CD4-positive, alpha-beta T cell treated with Interleukin-6 at 100 ng/mL for 8 hours (primary cell): ENCODE measurements around the gene SENP8.
A peak's percentile ranks its signal among the peaks of the same experiment; 100 is the strongest.
"Not testable (repeated sequence)": the region's sequence is repeated elsewhere in the genome, so short reads cannot be mapped to it uniquely, and the experiment has no call there.

Source experiments
- DNase-seq: peaks from one replicate; pipeline ENCODE4 v3.0.0-alpha.2; 2020; ENCODE audit warnings: mixed read lengths, low spot score

Gene SENP8

DNA sequence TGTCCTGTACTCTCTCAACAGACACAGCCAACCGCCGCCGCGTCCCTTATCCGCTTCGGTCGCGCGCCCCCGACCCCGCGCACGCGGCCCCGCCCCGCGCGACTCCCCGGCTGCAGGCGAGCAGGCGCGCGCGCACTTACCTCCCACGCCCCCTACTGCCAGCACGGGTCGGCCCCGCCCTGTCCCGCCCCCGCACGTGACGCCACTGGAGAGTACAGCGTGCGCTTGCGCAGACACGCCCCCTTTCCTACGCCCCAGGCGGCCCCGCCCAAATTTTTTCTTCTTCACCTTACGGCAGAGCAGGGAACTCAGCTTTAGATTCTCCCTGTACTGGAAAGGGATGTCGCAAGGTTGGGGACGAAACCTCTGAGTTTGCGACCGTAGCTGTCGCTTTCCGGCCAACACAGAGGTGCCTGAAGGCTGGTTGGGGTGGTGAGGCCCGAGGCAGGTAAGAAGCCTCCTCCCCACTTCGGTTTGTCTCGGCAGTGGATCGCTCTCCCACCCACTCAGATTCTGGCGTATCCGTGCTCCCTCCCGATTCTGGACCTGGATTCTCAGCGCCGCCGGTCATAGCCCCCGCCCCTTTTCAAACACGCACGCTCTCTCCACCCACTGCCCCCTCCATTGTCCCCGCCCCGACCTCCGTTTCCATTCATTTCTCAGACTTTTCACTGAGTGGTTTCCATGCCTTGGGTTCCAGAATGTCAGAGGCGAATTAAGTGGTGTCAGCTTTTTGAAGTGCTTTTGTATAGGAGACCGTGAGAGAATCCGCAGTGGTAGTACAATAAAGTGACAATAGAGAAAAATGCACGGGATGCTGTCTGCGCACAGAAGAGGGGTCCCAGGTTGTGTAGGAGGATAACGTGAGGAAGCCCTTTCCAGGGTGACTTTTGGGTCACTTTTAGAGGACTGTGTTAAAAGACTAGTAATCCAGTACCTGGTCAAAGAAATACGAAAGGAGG lies at the start of gene SENP8, which contains the start of gene MYO9A:
TSS of gene SENP8 (plus strand) at position 387 of the 962 bp plus-strand sequence. CDS start 21,221 bp downstream, outside the sequence.
TSS of gene MYO9A (minus strand) at position 134 of the 962 bp plus-strand sequence. CDS start 71,587 bp downstream, outside the sequence.
- DNase-seq = peak; percentile 98

GRCh38 chr15:72068856-72069255 lies 49.3 kb upstream of the SENP8 start:
- no peak for DNase-seq

DNA sequence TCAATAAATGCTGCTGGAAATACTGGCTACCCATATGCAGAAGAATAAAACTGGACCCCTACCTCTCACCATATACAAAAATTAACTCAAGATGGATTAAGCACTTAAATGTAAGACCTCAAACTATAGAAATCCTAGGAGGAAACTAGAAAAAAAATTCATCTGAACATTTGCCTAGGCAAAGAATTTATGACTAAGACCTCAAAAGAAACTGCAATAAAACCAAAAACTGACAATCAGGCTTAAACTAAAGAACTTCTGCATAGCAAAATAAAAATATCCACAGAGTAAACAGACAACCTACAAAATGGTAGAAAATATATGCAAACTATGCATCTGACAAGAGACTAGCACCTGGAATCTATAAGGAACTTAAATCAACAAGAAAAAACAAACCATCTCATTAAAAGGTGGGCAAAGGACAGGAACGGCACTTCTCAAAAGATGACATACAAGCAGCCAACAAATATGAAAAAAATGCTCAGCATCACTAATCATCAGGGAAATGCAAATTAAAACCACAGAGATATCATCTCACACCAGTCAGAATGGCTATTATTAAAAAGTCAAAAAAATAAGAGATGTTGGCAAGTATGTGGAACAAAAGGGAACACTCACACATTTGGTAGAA lies 47.3 kb upstream of the SENP8 start:
- DNase-seq = no peak

- not testable (repeated sequence) for DNase-seq
Measured at GRCh38 chr15:72071448-72071825, 46.8 kb upstream of the SENP8 start.

GRCh38 chr15:72074335-72075060 lies 43.7 kb upstream of the SENP8 start:
- no peak for DNase-seq

DNA sequence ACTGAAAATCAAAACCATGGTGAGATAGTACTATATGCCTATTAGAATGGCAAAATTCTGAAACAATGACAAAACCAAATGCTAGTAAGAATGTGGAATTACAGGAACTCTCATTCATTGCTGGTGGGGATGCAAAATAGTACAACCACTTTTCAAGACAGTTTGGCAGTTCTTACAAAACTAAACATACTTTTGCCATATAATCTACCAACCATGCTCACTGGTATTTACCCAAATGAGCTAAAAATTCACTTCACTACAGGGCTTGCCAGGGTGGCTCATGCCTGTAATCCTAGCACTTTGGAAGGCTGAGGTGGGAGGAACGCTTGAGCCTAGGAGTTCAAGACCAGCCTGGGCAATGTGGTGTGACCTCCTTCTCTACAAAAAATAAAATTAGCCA lies 40.3 kb upstream of the SENP8 start:
- DNase-seq = no peak

DNA sequence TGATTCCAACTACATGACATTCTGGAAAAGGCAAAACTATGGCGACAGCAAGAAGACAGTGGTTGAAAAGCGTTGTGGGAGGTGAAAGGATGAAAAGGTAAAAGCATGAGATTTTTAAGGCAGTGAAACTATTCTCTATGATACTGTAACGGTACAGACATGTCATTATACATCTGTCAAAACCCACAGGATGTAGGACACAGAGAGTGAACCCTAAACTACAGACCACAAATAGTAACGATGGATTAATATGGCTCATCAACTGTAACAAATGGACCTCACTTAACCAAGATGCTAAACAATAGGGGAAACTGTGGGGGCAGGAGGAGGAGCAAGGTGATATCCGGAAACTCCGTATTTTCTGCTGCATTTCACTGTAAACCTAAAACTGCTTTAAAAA lies 39.3 kb upstream of the SENP8 start:
- no peak for DNase-seq

DNA sequence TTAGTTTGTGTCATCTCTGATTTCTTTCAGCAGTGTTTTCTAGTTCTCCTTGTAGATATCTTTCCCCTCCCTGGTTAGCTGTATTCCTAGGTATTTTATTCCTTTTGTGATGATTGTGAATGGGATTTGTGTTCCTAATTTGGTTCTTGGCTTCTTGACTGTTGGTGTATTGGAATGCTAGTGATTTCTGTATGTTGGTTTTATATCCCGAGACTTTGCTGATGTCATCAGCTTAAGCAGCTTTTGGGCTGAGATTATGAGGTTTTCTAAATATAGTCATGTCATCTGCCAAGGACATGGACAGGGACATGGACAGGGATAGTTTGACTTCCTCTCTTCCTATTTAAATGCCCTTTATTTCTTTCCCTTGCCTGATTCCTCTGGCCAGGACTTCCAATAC lies 36.0 kb upstream of the SENP8 start:
- no peak for DNase-seq

DNA sequence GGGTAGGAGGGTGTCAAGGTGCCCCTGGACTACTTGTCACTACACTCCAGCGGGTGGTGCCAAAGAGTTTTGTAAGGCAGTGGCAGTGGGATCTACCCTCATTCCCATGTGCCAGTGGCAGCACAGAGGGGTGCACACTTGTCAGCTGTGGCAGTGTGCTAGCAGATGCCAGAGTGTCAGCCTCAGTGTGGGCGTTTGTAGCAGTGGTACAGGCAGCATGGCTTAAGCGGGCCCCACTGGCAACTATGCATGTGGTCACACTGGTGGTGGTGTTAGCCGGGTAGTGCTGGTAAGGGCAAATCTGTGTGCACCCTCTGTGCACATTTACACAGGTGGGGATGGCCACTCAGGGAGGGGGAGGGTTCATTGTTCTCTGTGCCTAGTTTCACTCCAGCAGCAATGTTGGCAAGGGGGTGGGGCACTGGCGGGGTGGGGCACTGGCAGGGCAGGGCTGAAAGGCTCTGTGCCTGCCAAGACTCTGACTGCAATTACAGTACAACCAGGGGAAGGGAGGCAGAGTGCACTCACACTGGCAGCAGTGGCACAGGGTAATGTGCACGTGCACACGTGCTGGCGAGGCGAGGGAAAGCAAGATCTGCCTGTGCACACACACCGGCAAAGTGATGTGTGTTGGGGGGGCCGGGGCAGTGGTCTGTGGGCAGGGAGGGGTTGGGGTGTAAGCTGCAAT lies 32.0 kb upstream of the SENP8 start:
- DNase-seq = no peak

DNA sequence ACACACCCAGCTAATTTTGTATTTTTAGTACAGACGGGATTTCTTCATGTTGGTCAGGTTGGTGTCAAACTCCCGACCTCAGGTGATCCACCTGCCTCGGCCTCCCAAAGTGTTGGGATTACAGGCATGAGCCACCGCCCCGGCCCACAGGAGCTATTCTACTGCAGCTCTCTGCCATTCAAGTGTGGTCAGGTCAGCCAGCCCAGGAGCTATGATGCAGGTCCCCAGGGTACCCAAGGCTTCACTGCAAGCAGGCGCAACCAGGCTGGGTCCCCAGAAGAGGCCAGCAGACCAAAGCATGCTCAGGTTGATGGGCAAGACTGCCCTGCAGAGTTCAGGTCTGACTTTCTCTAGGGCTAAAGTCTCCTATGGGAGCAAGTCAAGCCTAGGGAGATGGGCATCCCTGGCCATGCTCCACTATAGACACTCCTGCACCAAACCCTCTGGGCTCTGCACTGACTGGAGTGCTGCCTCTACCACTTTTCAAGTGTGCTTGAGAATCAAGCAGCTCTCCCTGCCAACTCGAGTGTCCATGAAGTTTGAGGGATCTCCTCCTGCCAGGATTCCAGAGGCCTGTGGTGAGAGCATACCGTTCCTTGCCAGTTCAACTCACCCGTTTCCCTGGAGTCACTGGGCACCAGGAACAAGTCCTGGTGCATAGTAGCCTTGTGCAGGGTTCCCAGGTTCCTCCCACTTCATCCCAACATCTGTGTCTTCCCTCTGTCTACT lies 31.1 kb upstream of the SENP8 start:
- DNase-seq = no peak

- no peak for DNase-seq
Measured at GRCh38 chr15:72092006-72092405, 26.2 kb upstream of the SENP8 start.

- DNase-seq = no peak
Measured at GRCh38 chr15:72092691-72093090, 25.5 kb upstream of the SENP8 start.

GRCh38 chr15:72096796-72097195 lies 21.4 kb upstream of the SENP8 start:
- no peak for DNase-seq

GRCh38 chr15:72098040-72098439 lies 20.2 kb upstream of the SENP8 start:
- DNase-seq = no peak

- no peak for DNase-seq
Measured at GRCh38 chr15:72099155-72099554, 19.0 kb upstream of the SENP8 start.

DNA sequence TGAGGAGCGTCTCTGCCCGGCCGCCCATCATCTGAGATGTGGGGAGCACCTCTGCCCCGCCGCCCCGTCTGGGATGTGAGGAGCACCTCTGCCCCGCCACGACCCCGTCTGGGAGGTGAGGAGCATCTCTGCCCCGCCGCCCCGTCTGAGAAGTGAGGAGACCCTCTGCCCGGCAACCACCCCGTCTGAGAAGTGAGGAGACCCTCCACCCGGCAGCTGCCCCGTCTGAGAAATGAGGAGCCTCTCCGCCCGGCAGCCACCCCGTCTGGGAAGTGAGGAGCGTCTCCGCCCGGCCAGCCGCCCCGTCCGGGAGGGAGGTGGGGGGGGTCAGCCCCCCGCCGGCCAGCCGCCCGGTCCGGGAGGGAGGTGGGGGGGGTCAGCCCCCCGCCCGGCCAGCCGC lies 17.7 kb upstream of the SENP8 start:
- DNase-seq = not testable (repeated sequence)

GRCh38 chr15:72105111-72105510 lies 13.1 kb upstream of the SENP8 start:
- DNase-seq = no peak

DNA sequence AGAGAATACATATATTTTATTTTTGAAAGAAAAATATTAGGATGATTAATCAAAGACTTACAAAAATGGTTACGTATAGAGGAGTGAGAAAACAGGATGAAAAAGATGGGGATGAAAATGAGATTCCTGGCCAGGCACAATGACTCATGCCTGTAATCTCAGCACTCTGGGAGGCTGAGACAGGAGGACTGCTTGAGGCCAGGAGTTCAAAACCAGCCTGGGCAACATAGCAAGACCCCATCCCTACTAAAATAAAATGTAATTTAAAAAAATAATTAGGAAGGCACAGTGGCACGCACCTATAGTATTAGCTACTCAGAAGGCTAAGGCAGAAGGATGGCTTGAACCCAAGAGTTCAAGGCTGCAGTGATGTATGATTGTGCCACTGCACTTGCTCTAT lies 12.1 kb upstream of the SENP8 start:
- DNase-seq = no peak

DNA sequence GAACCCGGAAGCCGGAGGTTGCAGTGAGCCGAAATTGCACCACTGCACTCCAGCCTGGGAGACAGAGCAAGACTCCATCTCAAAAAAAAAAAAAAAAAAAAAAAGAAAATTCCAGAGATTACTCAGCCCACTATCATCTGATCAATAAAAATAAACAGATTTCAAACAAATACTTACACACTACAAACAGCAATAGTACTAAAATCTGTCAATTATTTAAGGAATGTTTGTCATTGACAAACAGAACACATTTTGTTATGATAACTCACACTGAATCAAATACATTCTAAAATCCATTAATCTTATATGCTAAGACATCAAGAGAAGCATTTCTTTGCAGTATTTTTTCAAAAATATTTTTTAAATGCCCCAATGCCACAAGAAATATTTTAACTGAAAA lies 7.8 kb upstream of the SENP8 start:
- no peak for DNase-seq

DNA sequence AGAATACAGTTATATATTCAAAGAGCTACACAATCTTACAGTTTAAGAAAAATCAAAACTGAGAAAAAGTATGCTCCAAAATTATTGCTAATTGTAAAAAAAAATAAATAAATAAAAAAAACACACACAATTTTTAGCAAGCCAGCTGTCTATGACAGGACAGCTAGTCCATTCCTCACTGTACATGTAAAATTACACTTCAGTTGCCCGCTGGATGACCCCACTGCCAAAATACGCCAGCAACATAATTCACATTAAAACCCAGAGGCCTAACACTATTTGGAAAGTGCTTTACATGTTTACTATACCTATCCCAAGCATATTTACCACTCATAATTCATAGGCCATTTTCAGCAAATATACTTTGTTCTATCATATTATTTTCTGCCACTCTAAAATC lies 6.1 kb upstream of the SENP8 start:
- DNase-seq = no peak

- DNase-seq = no peak
Measured at GRCh38 chr15:72112805-72113204, 5.4 kb upstream of the SENP8 start.
